ENCODE measurements around the gene TENM4.

Gene TENM4

GRCh38 chr11:79025622-79026021 lies 415.2 kb downstream of the TENM4 start:
- no peak overlapping the region for H3K27ac ChIP-seq
- H3K4me3 ChIP-seq, result no peak overlapping the region

GRCh38 chr11:79025097-79025496 lies 415.7 kb downstream of the TENM4 start:
- Histone ChIP-seq H3K4me3 (no peak overlapping the region), H3K27ac (no peak overlapping the region)

GRCh38 chr11:79022265-79022664 lies 418.6 kb downstream of the TENM4 start:
- no peak overlapping the region for H3K4me3 ChIP-seq
- H3K27ac ChIP-seq, result no peak overlapping the region

- H3K27ac ChIP-seq, result no peak overlapping the region
- H3K4me3 ChIP-seq, result no peak overlapping the region
Measured at GRCh38 chr11:79021601-79022000, 419.2 kb downstream of the TENM4 start.

- no peak overlapping the region for H3K4me3 ChIP-seq
- H3K27ac ChIP-seq, result no peak overlapping the region
Measured at GRCh38 chr11:79019975-79020374, 420.9 kb downstream of the TENM4 start.

GRCh38 chr11:79019277-79019676 lies 421.6 kb downstream of the TENM4 start:
- H3K27ac ChIP-seq, result no peak overlapping the region
- H3K4me3 ChIP-seq, result no peak overlapping the region

- Histone ChIP-seq H3K4me3 (no peak overlapping the region), H3K27ac (no peak overlapping the region)
Measured at GRCh38 chr11:79018371-79018849, 422.4 kb downstream of the TENM4 start.

GRCh38 chr11:79017811-79018210 lies 423.0 kb downstream of the TENM4 start:
- Histone ChIP-seq H3K27ac (no peak overlapping the region), H3K4me3 (no peak overlapping the region)

GRCh38 chr11:79013509-79013908 lies 427.3 kb downstream of the TENM4 start:
- Histone ChIP-seq H3K4me3 (no peak overlapping the region), H3K27ac (no peak overlapping the region)

GRCh38 chr11:79011357-79011756 lies 429.5 kb downstream of the TENM4 start:
- Histone ChIP-seq H3K27ac (no peak overlapping the region), H3K4me3 (no peak overlapping the region)

GRCh38 chr11:79007771-79008402 lies 432.9 kb downstream of the TENM4 start:
- Histone ChIP-seq H3K4me3 (no peak overlapping the region), H3K27ac (no peak overlapping the region)

- no peak overlapping the region for H3K27ac ChIP-seq
- H3K4me3 ChIP-seq, result no peak overlapping the region
Measured at GRCh38 chr11:79006854-79007253, 434.0 kb downstream of the TENM4 start.

GRCh38 chr11:78996007-78996406 lies 444.8 kb downstream of the TENM4 start:
- Histone ChIP-seq H3K27ac (no peak overlapping the region), H3K4me3 (no peak overlapping the region)

- Histone ChIP-seq H3K4me3 (no peak overlapping the region), H3K27ac (no peak overlapping the region)
Measured at GRCh38 chr11:78995171-78995570, 445.7 kb downstream of the TENM4 start.

- no peak overlapping the region for H3K27ac ChIP-seq
Measured at GRCh38 chr11:78993802-78994430, 446.9 kb downstream of the TENM4 start.

GRCh38 chr11:78991681-78992080 lies 449.1 kb downstream of the TENM4 start:
- Histone ChIP-seq H3K27ac (no peak overlapping the region), H3K4me3 (no peak overlapping the region)

More at GRCh38 chr11:78993802-78994430, 446.9 kb downstream of the TENM4 start:
- no peak overlapping the region for H3K4me3 ChIP-seq

- Histone ChIP-seq H3K4me3 (no peak overlapping the region), H3K27ac (no peak overlapping the region)
Measured at GRCh38 chr11:78990261-78990660, 450.6 kb downstream of the TENM4 start.

- Histone ChIP-seq H3K27ac (no peak overlapping the region), H3K4me3 (no peak overlapping the region)
Measured at GRCh38 chr11:78987748-78988147, 453.1 kb downstream of the TENM4 start.

- no peak overlapping the region for H3K27ac ChIP-seq
Measured at GRCh38 chr11:78986305-78986704, 454.5 kb downstream of the TENM4 start.

GRCh38 chr11:78985663-78986062 lies 455.2 kb downstream of the TENM4 start:
- no peak overlapping the region for H3K4me3 ChIP-seq

More at GRCh38 chr11:78986305-78986704, 454.5 kb downstream of the TENM4 start:
- no peak overlapping the region for H3K4me3 ChIP-seq

GRCh38 chr11:78982473-78982872 lies 458.4 kb downstream of the TENM4 start:
- H3K27ac ChIP-seq, result no peak overlapping the region
- no peak overlapping the region for H3K4me3 ChIP-seq

More at GRCh38 chr11:78985663-78986062, 455.2 kb downstream of the TENM4 start:
- no peak overlapping the region for H3K27ac ChIP-seq

GRCh38 chr11:78981153-78981552 lies 459.7 kb downstream of the TENM4 start:
- H3K4me3 ChIP-seq, result no peak overlapping the region
- no peak overlapping the region for H3K27ac ChIP-seq

Data from skin epidermis (tissue), 12 donors.